Activated T-cell treated with anti-CD3 and anti-CD28 coated beads for 1 hour (primary cell): Measurements from ENCODE around the gene GALM.
"Not testable (repeated sequence)": the region's sequence is repeated elsewhere in the genome, so short reads cannot be mapped to it uniquely, and the experiment has no call there.

Source experiments
- DNase-seq: peaks from one replicate; pipeline ENCODE4 v3.0.0-alpha.2; 2020; ENCODE audit warnings: low read depth

GALM gene

DNA sequence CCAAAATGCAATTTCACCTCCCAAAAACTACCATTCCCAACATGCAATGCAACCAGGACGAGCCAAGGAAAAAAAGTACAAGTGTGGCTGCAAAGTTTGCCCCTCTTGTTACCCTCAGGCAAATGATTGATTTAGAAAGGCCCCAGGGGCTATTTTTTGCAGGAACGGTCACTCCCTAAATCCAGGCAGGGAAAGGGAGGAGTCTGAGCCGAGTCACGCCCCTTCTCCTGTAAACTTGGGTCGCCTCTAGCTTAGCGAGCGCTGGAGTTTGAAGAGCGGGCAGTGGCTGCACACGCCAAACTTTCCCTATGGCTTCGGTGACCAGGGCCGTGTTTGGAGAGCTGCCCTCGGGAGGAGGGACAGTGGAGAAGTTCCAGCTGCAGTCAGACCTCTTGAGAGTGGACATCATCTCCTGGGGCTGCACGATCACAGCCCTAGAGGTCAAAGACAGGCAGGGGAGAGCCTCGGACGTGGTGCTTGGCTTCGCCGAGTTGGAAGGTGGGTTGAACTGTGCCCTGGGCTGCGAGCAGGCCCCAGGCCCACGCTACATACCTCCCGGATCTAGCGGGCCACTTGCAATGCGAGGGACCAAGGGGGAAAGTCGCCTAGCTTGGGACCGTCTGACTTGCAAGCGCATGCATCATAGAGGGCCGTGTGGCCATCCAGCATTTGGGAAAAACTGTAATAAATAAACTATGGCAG is at the start of gene GALM:
Gene GALM, plus strand, starts transcription at position 261 of the 702 bp plus-strand sequence. Its CDS starts 48 bp downstream, at position 309.
- DNase-seq, result no peak

DNA sequence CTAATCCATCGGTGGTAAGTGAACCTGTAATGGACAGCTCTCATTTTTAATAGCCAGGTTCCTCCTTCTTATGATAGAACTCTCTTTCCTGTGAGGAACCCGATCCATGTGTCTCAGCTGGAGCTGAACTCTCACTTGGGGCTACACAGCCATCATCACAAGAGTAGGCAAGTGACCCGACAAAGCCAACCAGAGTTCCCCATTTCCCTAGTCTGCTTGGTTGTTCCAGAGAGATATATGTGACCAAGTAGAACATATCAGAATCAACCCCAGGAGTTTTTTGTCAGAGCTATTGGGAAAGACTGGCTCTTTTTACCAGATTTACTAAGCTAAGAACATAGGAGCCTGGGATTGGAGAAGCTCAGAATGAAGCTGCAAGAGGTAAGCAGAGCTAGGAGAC is 48.6 kb upstream of the GALM start:
- no peak for DNase-seq

DNA sequence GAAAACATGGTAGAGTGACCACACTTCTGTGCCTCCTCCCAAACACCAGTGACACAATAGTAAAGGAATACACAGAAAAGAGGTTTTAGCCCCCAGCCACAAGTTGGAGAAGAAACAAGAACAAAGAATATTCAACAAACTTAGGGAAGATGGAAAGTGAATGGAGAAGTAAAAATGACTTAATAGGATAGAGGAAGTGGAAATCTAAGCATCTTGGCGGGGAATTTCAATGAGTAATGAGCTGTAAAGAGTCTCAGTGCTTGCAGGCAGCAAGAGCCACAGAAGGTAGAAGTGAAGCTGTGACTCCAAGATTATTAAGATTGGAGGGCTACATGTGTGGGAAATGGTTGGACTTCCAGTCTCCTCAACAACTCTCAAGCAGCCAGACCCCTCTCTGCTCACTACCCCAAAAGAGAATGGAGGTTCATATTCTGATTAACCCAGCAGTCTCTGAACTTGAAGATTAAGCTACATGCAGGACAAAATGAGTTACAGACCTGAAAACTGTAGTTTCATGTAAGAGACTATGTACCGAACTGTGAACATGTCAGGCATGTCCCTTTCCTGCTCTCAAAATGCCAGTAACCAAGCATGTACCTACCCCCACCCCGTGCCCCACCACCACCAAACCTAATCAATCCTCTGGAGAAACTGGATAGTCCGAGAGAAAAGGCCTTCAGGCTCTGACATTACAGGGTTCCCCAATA is 46.3 kb upstream of the GALM start:
- no peak for DNase-seq

DNA sequence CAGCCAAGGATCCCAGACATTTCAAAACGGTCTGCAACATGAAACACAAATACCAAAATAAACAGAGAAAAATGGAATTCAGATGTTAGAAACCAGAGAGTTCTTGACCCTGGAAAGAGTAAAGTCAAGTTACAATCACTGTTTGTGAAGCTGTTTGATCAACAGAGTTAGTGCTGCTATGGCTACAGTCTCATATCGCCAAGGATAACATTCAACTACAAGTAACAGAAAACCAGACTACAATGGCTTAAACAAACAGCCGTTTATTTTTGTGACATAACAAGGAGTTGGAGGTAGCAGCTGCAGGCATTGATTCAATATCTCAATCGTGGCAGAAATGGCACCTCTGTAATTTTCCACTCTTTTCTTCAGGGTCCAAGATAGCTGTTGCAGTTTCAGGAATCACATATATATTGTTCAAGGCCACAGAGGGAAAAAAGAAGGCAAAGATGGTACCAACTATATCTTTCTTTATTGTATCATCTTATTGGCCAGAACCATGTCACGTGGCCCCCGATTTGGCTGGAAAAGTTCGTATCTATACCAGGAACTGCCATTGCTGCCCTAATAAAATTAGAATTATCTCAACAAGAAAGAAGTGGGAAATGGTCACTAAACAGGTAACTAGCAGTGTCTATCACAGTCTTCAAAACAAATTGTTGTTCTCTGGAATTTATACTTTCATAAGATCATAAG is 45.5 kb upstream of the GALM start:
- no peak for DNase-seq

DNA sequence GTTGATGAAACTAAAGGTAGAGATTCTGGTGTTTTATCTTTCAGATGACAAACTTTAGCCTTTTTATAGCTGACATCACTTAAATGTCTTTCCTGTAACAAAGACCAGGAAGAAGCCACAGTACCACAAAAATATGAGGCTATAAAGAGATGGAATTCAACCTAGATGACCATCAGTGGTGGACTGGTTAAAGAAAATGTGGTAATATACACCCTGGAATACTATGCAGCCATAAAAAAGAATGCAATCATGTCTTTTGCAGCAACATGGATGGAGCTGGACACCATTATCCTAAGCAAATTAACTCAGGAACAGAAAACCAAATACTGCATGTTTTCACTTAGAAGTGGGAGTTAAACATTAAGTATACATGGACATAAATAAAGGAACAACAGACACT is 44.9 kb upstream of the GALM start:
- no peak for DNase-seq

DNA sequence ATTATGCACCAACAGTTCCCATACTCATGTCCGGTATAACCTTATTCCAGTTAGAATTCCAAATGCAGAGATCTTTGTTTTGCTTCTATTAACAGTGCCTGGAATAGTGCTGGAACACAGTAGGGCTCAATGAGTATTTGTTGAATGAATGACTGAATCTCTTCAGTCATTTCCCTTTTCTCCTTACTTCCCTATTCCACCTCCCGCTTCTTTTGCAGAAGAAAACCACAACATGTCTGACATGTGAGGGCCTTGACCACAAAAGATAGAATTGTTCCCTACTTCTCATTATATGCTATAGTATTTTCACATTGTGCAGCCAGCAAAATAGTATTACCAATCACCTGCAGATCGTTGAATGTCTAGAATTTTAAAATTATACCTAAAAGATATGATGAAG is 43.7 kb upstream of the GALM start:
- no peak for DNase-seq

DNA sequence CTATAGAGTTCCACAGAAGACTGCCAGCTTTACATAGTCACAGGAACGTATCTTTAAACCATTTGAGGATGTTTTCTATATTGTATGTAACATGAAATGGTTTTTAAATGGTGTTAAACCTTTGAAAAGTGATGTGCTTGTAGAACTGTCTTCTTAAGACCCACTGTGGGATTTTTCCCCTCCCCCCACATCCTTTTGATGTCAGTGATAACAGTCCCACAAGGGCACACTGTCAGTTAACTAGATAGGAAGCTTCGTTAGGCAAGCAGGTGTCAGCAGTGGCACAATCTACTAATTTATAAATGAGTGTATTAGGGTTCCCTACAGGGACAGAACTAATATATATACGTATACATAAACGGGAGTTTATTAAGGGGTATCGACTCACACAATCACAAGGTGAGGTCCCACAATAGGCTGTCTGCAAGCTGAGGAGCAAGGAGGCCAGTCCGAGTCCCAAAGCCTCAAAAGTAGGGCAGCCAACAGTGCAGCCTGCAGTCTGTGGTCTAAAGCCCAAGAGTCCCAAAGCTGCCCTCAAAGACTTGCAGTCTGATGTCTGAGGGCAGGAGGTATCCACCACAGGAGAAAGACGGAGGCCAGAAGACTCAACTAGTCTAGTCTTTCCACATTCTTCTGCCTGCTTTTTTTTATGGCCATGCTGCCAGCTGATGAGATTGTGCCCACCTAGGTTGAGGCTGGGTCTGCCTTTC is 39.4 kb upstream of the GALM start:
- no peak for DNase-seq

DNA sequence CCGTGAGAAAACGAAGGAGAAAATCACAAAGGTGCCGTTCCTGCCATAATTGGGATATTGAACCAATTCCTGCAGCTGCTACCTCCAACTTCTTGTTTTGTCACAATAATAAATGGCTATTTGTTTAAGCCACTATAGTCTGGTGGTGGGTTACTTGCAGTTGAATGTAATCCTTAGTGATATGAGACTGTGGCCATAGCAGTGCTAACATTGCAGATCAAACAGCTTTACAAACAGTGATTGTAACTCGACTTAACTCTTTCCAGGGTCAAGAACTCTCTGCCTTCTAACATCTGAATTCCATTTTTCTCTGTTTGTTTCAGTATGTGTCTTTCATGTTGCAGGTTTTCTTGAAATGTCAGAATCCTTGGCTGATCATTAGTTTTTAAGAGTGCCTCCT is 38.5 kb upstream of the GALM start:
- no peak for DNase-seq

DNA sequence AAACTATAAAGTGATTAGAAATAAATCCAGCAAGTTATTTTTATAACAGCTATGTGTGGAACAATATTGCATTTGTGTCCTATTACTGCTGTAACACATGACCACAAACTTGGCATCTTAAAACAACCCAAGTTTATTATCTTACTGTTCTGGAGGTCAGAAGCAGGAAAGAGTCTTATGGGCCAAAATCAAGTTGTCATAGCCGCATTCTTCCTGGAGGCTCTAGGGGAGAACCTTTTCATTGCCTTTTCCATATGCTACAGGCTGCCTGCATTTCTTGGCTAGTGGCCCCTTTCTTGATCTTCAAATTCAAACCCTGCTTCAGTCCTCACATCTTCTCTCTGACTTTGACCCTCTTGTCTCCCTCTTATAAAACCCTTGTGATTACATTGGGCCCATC is 36.2 kb upstream of the GALM start:
- DNase-seq, result no peak

DNA sequence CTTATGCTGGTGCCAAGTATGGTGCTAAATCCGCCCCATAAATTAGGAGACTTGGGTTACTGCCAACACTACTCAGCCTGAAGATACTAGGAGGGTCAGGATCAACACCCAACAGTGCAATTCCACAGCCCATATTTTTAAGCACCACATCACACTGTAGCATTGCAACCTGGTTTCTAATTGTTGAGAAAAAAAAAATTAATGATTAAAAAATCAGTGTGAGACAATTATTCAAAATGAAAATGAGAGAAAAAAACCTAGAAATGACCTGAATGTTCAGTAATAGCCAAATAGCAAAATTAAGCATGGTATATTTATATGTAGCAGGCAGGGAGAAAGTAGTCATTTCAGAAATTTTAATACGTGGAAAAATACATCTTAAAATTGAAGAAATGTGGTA is 33.9 kb upstream of the GALM start:
- no peak for DNase-seq

DNA sequence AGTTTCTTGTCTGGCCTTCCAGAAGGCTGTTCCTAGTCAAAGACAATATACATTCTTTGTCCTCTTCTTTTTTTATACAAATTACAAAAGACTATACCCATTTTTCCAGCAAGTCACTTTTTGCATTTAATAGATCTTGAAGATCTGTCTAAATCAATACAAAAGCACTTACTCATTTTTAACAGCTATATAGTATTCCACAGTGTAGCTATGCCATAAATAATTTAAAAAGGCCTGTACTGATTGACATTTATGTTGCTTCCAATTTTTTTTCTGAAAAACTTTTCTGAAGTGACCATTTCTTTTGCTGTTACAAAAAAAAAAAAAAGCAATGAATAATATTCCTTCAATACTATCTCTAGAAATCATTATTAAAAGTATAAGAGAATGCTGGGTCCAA is 32.9 kb upstream of the GALM start:
- no peak for DNase-seq

DNA sequence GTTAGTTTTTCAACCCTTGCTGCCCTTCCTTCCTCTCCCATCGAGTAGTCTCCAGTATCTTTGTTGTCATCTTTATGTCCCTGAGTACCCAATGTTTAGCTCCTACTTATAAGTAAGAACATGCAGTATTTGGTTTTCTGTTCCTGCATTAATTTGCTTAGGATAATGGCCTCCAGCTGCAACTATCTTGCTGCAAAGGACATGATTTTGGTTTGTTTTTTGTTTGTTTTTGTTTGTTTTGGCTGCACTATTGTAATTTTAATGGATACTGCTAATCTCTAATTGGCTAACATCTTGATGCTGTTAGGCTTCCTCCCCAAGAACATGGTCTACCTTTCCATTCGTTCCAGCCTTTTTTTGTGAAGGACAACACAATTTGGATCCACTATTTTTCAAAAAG is 32.0 kb upstream of the GALM start:
- no peak for DNase-seq

DNA sequence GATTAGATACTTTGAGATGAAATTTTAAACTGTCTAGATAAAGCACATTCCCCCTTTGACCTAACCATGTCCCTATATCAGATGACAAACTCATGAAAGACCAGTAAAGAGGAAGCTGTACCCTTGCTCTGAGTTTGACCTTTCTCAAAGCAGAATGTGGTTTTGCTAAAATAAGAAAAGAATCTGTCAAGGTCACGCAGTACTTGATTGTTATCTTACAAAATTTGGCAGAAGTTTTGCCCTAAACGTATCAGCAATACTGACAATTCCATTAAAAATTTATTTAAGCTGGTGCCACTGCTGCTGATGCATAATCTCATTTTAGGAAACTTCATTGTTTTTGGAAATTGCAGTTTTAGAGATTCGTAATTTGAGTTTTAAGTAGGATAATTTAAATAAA is 31.2 kb upstream of the GALM start:
- no peak for DNase-seq

DNA sequence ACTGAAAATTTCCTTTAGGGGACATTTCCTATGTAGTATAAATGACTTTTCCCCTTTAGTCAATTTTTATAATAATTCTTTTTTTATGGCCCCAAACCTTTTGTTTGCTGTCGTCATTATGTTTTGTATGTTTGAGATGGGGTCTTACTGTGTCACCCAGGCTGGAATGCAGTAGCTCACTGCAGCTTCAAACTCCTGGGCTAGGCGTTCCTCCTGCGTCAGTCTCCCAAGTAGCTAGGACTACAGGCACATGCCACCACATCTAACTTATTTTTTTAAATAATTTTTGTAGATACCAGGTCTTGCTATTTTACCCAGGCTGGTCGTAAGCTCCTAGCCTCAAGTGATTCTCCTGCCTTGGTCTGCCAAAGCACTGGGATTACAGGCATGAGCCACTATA is 30.8 kb upstream of the GALM start:
- no peak for DNase-seq

DNA sequence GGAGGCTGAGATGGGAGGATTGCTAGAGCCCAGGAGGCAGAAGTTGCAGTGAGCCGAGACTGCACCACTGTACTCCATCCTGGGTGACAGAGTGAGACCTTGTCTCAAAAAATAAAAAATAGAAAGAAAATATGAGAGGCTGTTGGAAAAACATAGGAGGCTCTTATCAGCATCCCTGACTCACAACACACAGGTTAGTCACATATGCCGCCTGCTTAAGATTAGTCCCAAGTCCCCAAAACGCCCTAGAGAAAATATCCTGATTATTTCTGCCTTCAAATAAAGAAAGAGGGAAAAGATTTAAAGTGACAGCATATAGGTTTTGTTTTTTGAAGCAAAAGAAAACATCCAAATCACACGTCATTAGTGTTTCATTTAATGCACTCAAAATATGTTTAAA is 29.8 kb upstream of the GALM start:
- DNase-seq, result no peak

DNA sequence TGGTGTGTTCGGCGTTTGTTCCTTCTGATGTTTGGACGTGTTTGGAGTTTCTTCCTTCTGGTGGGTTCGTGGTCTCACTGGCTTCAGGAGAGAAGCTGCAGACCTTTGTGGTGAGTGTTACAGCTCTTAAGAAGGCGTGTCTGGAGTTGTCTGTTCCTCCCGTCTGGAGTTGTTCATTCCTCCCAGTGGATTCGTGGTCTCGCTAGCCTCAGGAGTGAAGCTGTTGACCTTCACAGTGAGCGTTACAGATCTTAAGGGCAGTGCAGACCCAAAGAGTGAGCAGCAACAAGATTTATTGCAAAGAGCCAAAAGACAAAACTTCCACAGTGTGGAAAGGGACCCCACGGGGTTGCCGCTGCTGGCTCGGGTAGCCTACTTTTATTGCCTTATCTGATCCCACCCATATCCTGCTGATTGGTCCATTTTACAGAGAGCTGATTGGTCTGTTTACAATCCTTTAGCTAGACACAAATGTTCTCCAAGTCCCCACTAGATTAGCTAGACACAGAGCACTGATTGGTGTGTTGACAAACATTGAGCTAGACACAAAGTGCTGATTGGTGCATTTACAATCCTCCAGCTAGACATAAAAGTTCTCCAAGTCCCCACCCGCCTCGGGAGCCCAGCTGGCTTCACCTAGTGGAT is 23.4 kb upstream of the GALM start:
- DNase-seq, result not testable (repeated sequence)

DNA sequence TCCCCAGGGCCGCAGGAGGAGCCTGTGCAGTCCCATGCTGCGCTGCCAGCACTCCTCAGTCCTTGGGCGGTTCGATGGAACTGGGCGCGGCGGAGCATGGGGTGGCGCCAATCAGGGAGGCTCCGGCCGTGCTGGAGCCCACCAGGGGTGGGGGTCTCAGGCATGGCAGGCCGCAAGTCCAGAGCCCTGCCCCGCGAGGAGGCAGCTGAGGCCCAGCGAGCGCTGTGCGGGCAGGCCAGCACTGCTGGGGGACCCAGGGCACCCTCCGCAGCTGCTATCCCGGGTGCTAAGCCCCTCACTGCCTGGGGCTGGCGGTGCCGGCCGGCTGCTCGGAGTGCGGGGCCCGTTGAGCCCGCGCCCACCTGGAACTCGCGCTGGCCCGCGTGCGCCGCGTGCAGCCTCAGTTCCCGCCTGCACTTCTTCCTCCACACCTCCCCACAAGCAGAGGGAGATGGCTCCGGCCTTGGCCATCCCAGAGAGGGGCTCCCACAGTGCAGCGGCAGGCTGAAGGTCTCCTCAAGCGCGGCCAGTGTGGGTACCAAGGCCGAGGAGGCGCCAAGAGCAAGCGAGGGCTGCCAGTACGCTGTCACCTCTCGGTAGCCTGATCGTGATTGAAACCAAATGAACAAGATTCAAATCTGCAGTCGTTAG is 22.8 kb upstream of the GALM start:
- no peak for DNase-seq

DNA sequence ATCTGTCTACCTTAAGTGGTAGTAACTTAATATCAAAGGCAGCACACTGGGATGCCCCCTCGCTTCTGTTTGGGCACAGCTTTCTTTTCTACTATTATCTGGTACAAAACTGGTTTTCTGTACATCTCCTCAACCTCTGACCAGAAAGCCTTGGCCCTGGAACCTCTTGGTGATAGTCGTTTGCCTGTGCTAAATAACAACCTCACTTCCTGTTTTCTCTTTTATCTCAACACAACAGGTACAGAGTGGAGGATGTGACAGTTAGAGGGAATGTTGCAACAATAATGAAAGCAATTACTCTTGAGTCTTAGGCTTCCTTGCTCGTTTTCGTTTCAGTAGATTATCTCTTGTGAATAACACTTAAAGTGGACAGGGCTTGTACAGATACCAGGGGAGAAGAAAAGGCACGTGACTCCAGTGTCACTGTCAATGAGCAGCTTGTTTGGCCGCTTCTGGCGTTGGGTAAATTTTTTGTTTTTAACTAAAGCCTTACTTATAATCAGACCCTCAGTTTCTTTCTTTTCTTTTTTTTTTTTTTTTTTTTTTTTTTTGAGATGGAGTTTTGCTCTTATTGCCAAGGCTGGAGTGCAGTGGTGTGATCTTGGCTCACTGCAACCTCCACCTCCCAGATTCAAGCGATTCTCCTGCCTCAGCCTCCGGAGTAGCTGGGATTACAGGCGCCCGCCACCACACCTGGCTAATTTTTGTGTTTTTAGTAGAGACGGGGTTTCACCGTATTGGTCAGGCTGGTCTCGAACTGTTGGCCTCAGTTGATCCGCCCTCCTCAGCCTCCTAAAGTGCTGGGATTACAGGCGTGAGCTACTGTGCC is 22.0 kb upstream of the GALM start:
- not testable (repeated sequence) for DNase-seq

DNA sequence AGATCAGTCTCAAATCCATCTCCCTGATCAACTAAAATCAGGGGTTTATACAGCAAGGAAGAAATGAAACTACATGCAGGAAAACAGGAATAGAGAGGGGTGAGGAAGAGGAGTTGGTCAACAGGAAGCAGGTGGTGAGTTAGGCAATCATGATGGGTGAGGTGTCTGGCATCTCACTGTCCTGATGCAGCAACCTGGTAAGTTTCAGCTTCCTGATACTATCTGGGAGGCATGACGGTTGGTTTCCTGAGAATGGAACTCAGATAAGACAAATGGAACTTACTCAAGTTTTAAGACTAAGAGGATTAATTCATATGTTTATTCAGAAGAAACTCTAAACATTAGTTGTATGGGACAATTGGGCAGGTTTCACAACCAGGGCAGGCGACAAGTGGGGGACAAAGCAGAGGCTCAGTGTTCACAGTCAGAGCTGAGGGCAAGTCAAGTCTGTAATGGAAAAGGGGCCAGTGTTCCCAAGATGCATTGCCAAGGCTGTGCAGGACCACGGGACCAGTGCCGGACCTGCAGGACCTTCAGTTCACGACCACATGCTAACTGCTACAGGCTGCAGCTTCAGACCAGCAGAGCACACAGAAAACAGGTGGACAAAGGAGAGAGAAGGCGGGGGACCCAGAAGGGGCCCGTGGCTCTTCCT is 17.7 kb upstream of the GALM start:
- no peak for DNase-seq

DNA sequence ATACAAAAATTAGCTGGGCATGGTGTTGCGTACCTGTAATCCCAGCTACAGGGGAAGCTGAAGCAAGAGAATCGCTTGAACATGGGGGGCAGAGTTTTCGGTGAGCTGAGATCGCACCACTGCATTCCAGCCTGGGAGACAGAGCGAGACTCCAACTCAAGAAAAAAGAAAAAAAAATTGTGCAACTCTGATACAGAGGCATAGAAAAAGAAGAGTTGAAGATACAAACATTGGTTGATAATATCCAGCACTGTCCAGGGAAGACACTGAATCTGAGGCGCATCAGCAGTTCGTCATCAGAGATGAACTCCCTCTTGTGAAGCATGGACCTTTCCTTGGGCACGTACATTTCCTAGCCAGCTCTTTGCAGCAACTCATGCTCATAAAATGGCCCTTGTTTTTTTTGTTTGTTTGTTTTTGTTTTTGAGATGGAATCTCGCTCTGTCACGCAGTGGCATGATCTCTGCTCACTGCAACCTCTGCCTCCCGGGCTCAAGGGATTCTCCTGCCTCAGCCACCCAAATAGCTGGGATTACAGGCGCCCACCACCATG is 16.7 kb upstream of the GALM start:
- no peak for DNase-seq
